Ectodermal cell (in vitro differentiated cells): Measurements from ENCODE around the gene KNOP1. TPM values are rescaled to one million over a fixed set of nuclear protein-coding genes. Genes with fewer than 3 reads are reported as not detected.
A peak's percentile ranks its signal among the peaks of the same experiment; 100 is the strongest.

ENCODE experiments used
- H3K27ac ChIP-seq: 2 replicates; pipeline ENCODE4 v1.7.0; 2013; ENCODE audit warnings: mild to moderate bottlenecking, low read depth, low read length; ENCODE audit not compliant: insufficient read depth, poor library complexity, severe bottlenecking
- H3K27me3 ChIP-seq: 2 replicates; pipeline ENCODE4 v1.7.0; 2013; ENCODE audit warnings: mild to moderate bottlenecking, low read length; ENCODE audit not compliant: insufficient read depth, control insufficient read depth, poor library complexity, severe bottlenecking
- H3K36me3 ChIP-seq: one replicate; pipeline ENCODE4 v1.7.0; 2013; ENCODE audit warnings: low read length; ENCODE audit not compliant: control insufficient read depth, insufficient read depth
- H3K4me1 ChIP-seq: one replicate; pipeline ENCODE4 v1.7.0; 2013; ENCODE audit warnings: low read length; ENCODE audit not compliant: control insufficient read depth, insufficient read depth
- H3K4me3 ChIP-seq: 2 replicates; pipeline ENCODE4 v1.7.0; 2013; ENCODE audit warnings: low read depth, low read length, control low read depth; ENCODE audit not compliant: insufficient read depth
- H3K9me3 ChIP-seq: 2 replicates; pipeline ENCODE4 v1.7.0; 2013; ENCODE audit warnings: mild to moderate bottlenecking, low read length, moderate library complexity; ENCODE audit not compliant: control insufficient read depth
- WGBS, 2 experiments: methylation state at CpG; one replicate each; pipeline ENCODE4 v1.1.7; 2013; ENCODE audit warnings: missing lambda C conversion rate in 2 of 2; 5-methylcytosine and 5-hydroxymethylcytosine counted together
- polyA plus RNA-seq, 4 experiments: library from polyadenylated mRNA; stranded (reverse); fragments of 50-300 nt; gene quantifications; one replicate each; pipeline ENCODE4 v1.2.3, GENCODE V29; 2013

The KNOP1 gene
- polyA plus RNA-seq (2013, experiment 1 of 4) = 98.6 TPM
- polyA plus RNA-seq (2013, experiment 2 of 4) = 111 TPM
- polyA plus RNA-seq (2013, experiment 3 of 4) = 75.0 TPM
- polyA plus RNA-seq (2013, experiment 4 of 4) = 79.0 TPM

- H3K27me3 ChIP-seq = no peaks in the 10 kb centered on the region
- peak within 1 kb of the TSS; percentile 94 for H3K4me3 ChIP-seq
- H3K27ac ChIP-seq = peak within 1 kb of the TSS; percentile 89
- H3K4me1 ChIP-seq = peaks cover 14% of the 10 kb centered on the region
- H3K9me3 ChIP-seq = no peaks in the 10 kb centered on the region
- peaks cover 17% of the 10 kb centered on the region for H3K36me3 ChIP-seq
- 0% methylated on average over 88 of the region's 88 CpGs for WGBS, 2 experiments
These were observed at the start of gene KNOP1, which contains the start of gene IQCK for GRCh38 chr16:19717741-19718623. Gene KNOP1 (minus strand): TSS chr16:19718227. CDS start chr16:19715035, 3,192 bp downstream. Gene IQCK (plus strand): TSS chr16:19718271. CDS start chr16:19718307, 36 bp downstream.

- Histone ChIP-seq H3K27ac (no peak overlapping the region), H3K36me3 (peaks cover 6% of the 10 kb centered on the region), H3K4me3 (no peak overlapping the region), H3K9me3 (no peaks in the 10 kb centered on the region), H3K27me3 (no peaks in the 10 kb centered on the region), H3K4me1 (peaks cover 4% of the 10 kb centered on the region)
- WGBS, 2 experiments = 91 to 92% methylated on average over 11 to 12 of the region's 13 CpGs
These were observed 49.5 kb upstream of the KNOP1 start for GRCh38 chr16:19767497-19767896.

GRCh38 chr16:19766988-19767387, 49.0 kb upstream of the KNOP1 start:
- Histone ChIP-seq H3K27ac (no peak overlapping the region), H3K4me1 (peaks cover 4% of the 10 kb centered on the region), H3K9me3 (no peaks in the 10 kb centered on the region), H3K36me3 (peaks cover 6% of the 10 kb centered on the region), H3K27me3 (no peaks in the 10 kb centered on the region), H3K4me3 (no peak overlapping the region)
- 95% methylated on average over 9 of the region's 9 CpGs for WGBS, 2 experiments

GRCh38 chr16:19766554-19766884, 48.5 kb upstream of the KNOP1 start:
- Histone ChIP-seq H3K4me3 (no peak overlapping the region), H3K36me3 (peaks cover 6% of the 10 kb centered on the region), H3K4me1 (no peaks in the 10 kb centered on the region), H3K9me3 (no peaks in the 10 kb centered on the region), H3K27ac (no peak overlapping the region), H3K27me3 (no peaks in the 10 kb centered on the region)
- WGBS, 2 experiments = 93 to 94% methylated on average over 3 of the region's 3 CpGs

- no peaks in the 10 kb centered on the region for H3K4me1 ChIP-seq
- no peak overlapping the region for H3K27ac ChIP-seq
- WGBS, 2 experiments = 79 to 84% methylated on average over 6 of the region's 6 CpGs
- no peaks in the 10 kb centered on the region for H3K27me3 ChIP-seq
- H3K4me3 ChIP-seq = no peak overlapping the region
- H3K9me3 ChIP-seq = no peaks in the 10 kb centered on the region
- H3K36me3 ChIP-seq = peaks cover 6% of the 10 kb centered on the region
These were observed 48.0 kb upstream of the KNOP1 start for GRCh38 chr16:19765860-19766553.

GRCh38 chr16:19760356-19761060, 42.5 kb upstream of the KNOP1 start:
- H3K27me3 ChIP-seq = no peaks in the 10 kb centered on the region

GRCh38 chr16:19757762-19758595, 40.0 kb upstream of the KNOP1 start:
- no peaks in the 10 kb centered on the region for H3K9me3 ChIP-seq
- 96% methylated on average over 7 to 8 of the region's 8 CpGs for WGBS, 2 experiments
- no peaks in the 10 kb centered on the region for H3K36me3 ChIP-seq
- no peak overlapping the region for H3K27ac ChIP-seq
- no peak overlapping the region for H3K4me3 ChIP-seq
- no peaks in the 10 kb centered on the region for H3K27me3 ChIP-seq
- no peaks in the 10 kb centered on the region for H3K4me1 ChIP-seq

More at GRCh38 chr16:19760356-19761060, 42.5 kb upstream of the KNOP1 start:
- H3K36me3 ChIP-seq = no peaks in the 10 kb centered on the region
- no peak overlapping the region for H3K27ac ChIP-seq
- 89 to 98% methylated on average over 7 of the region's 7 CpGs for WGBS, 2 experiments
- no peaks in the 10 kb centered on the region for H3K4me1 ChIP-seq
- no peak overlapping the region for H3K4me3 ChIP-seq
- H3K9me3 ChIP-seq = no peaks in the 10 kb centered on the region

GRCh38 chr16:19757026-19757425, 39.0 kb upstream of the KNOP1 start:
- no peak overlapping the region for H3K27ac ChIP-seq
- no peaks in the 10 kb centered on the region for H3K27me3 ChIP-seq
- WGBS, 2 experiments = 93 to 95% methylated on average over 5 of the region's 5 CpGs
- no peaks in the 10 kb centered on the region for H3K9me3 ChIP-seq
- H3K4me3 ChIP-seq = no peak overlapping the region
- no peaks in the 10 kb centered on the region for H3K4me1 ChIP-seq
- H3K36me3 ChIP-seq = no peaks in the 10 kb centered on the region

GRCh38 chr16:19755268-19755667, 37.2 kb upstream of the KNOP1 start:
- no peak overlapping the region for H3K27ac ChIP-seq
- H3K9me3 ChIP-seq = no peaks in the 10 kb centered on the region
- H3K27me3 ChIP-seq = no peaks in the 10 kb centered on the region
- no peaks in the 10 kb centered on the region for H3K36me3 ChIP-seq
- H3K4me1 ChIP-seq = no peaks in the 10 kb centered on the region
- H3K4me3 ChIP-seq = no peak overlapping the region
- WGBS, 2 experiments = 88 to 92% methylated on average over 3 of the region's 3 CpGs
